Measurements from ENCODE around the gene AUNIP.

DNA sequence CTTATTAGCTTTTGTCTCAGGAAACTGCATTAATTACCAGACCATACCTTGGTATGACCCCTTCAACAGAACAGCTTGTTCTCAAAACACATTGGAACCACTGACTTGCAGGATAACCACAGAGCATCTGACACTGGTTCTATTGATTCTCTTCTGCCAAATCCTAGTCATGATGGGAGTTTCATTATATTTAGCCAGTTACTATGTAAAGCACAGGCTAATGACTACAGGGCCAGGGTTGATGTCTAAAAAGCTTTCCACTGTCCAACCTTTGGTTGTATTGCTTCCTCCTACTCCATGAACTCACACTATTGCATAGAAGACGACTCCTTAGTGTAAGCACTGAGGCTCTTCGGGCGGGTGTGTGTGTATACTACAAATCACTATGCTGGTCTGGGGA lies 43.2 kb upstream of the AUNIP start:
- TF ChIP-seq, protein P1, sequence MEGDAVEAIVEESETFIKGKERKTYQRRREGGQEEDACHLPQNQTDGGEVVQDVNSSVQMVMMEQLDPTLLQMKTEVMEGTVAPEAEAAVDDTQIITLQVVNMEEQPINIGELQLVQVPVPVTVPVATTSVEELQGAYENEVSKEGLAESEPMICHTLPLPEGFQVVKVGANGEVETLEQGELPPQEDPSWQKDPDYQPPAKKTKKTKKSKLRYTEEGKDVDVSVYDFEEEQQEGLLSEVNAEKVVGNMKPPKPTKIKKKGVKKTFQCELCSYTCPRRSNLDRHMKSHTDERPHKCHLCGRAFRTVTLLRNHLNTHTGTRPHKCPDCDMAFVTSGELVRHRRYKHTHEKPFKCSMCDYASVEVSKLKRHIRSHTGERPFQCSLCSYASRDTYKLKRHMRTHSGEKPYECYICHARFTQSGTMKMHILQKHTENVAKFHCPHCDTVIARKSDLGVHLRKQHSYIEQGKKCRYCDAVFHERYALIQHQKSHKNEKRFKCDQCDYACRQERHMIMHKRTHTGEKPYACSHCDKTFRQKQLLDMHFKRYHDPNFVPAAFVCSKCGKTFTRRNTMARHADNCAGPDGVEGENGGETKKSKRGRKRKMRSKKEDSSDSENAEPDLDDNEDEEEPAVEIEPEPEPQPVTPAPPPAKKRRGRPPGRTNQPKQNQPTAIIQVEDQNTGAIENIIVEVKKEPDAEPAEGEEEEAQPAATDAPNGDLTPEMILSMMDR (IDR thresholded peaks at IDR 0.05) = no peak
- TF ChIP-seq POLR2A (IDR thresholded peaks at IDR 0.05) (no peak), EP300 (IDR thresholded peaks at IDR 0.05) (no peak)
